PC-9 (cell line): ENCODE measurements around the gene RAB4B.

Source experiments
- EZH2 ChIP-seq: fragments of 200-600 bp; sonication (generic); IDR thresholded peaks from 2 replicates; pipeline ENCODE4 v1.8.0; 2017; ENCODE audit warnings: antibody characterized with exemption, low read depth
- TF ChIP-seq, protein P1 (sequence below): fragments of 200-600 bp; sonication (generic); conservative IDR thresholded peaks from 2 replicates; pipeline ENCODE4 v1.6.1; 2017; ENCODE audit warnings: mixed run types, antibody characterized with exemption, mild to moderate bottlenecking, moderate library complexity

DNA sequence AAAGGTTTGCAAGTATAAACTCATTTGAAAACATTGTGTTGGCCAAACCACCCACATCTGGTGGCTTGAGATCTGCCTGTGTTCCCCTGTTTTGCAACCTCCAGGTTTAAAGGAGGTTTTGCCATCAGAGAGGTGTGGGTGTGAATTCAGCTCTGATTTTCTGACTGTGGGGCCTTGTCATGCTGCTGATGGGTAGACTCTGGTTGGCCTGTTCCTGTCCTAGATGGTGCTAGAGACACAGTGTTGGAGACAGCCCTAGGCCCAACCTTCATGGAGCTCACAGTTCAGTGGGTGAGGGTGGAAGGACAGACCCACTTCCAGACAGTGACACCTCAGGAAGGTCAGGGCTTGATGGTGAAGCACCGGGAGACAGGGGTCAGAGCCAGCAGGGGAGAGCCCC, 7.5 kb downstream of the RAB4B start:
- TF ChIP-seq, protein P1, sequence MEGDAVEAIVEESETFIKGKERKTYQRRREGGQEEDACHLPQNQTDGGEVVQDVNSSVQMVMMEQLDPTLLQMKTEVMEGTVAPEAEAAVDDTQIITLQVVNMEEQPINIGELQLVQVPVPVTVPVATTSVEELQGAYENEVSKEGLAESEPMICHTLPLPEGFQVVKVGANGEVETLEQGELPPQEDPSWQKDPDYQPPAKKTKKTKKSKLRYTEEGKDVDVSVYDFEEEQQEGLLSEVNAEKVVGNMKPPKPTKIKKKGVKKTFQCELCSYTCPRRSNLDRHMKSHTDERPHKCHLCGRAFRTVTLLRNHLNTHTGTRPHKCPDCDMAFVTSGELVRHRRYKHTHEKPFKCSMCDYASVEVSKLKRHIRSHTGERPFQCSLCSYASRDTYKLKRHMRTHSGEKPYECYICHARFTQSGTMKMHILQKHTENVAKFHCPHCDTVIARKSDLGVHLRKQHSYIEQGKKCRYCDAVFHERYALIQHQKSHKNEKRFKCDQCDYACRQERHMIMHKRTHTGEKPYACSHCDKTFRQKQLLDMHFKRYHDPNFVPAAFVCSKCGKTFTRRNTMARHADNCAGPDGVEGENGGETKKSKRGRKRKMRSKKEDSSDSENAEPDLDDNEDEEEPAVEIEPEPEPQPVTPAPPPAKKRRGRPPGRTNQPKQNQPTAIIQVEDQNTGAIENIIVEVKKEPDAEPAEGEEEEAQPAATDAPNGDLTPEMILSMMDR, result no peak
- no peak for TF ChIP-seq EZH2
